Measurements from ENCODE around the gene LGR6.
"Not testable (repeated sequence)": the region's sequence is repeated elsewhere in the genome, so short reads cannot be mapped to it uniquely, and the experiment has no call there.

Gene LGR6

GRCh38 chr1:202176949-202177927 lies 16.4 kb upstream of the LGR6 start:
- DNase-seq: no peak

- DNase-seq: no peak
Observed at GRCh38 chr1:202179828-202180750, 13.5 kb upstream of the LGR6 start.

GRCh38 chr1:202180751-202181139 lies 12.9 kb upstream of the LGR6 start:
- DNase-seq: not testable (repeated sequence)

- no peak for DNase-seq
Observed at GRCh38 chr1:202181586-202181985, 12.0 kb upstream of the LGR6 start.

- no peak for DNase-seq
Observed at GRCh38 chr1:202182040-202182877, 11.3 kb upstream of the LGR6 start.

GRCh38 chr1:202184750-202185460 lies 8.7 kb upstream of the LGR6 start:
- DNase-seq: peak; percentile 65

GRCh38 chr1:202186327-202186726 lies 7.3 kb upstream of the LGR6 start:
- no peak for DNase-seq

GRCh38 chr1:202187041-202187671 lies 6.4 kb upstream of the LGR6 start:
- no peak for DNase-seq

GRCh38 chr1:202187697-202188407 lies 5.7 kb upstream of the LGR6 start:
- no peak for DNase-seq

GRCh38 chr1:202189001-202189790 lies 4.4 kb upstream of the LGR6 start:
- DNase-seq: peak; percentile 83

- DNase-seq: no peak
Observed at GRCh38 chr1:202189918-202190715, 3.5 kb upstream of the LGR6 start.

GRCh38 chr1:202191391-202191790 lies 2.2 kb upstream of the LGR6 start:
- not testable (repeated sequence) for DNase-seq

- DNase-seq: peak; percentile 56
Observed at GRCh38 chr1:202192770-202193613, 607 bp upstream of the LGR6 start.

- no peak for DNase-seq
Observed at GRCh38 chr1:202194328-202194648, 689 bp downstream of the LGR6 start.

GRCh38 chr1:202197653-202198365 lies 4.2 kb downstream of the LGR6 start:
- no peak for DNase-seq

- no peak for DNase-seq
Observed at GRCh38 chr1:202198366-202198724, 4.7 kb downstream of the LGR6 start.

- no peak for DNase-seq
Observed at GRCh38 chr1:202199040-202199889, 5.7 kb downstream of the LGR6 start.
